ENCODE data around the gene DEFB126.
"Not testable (repeated sequence)": the region's sequence is repeated elsewhere in the genome, so short reads cannot be mapped to it uniquely, and the experiment has no call there.

Gene DEFB126

GRCh38 chr20:142290-142689, at the start of gene DEFB126:
TSS of gene DEFB126 (plus strand) at chr20:142590. CDS start at chr20:142629, 39 bp downstream.
- no peak for DNase-seq

- no peak for DNase-seq
Observed at GRCh38 chr20:93641-94040, 48.7 kb upstream of the DEFB126 start.

GRCh38 chr20:95215-95614, 47.2 kb upstream of the DEFB126 start:
- no peak for DNase-seq

GRCh38 chr20:97691-98090, 44.7 kb upstream of the DEFB126 start:
- not testable (repeated sequence) for DNase-seq

- DNase-seq = no peak
Observed at GRCh38 chr20:101975-102374, 40.4 kb upstream of the DEFB126 start.

GRCh38 chr20:103456-103855, 38.9 kb upstream of the DEFB126 start:
- no peak for DNase-seq

- DNase-seq = no peak
Observed at GRCh38 chr20:112396-112795, 30.0 kb upstream of the DEFB126 start.

GRCh38 chr20:117518-117917, 24.9 kb upstream of the DEFB126 start:
- no peak for DNase-seq

- DNase-seq = not testable (repeated sequence)
Observed at GRCh38 chr20:129786-130323, 12.5 kb upstream of the DEFB126 start.

- DNase-seq = no peak
Observed at GRCh38 chr20:137668-138490, 4.5 kb upstream of the DEFB126 start.

- no peak for DNase-seq
Observed at GRCh38 chr20:145877-146276, 3.5 kb downstream of the DEFB126 start.

GRCh38 chr20:152131-152530, 9.7 kb downstream of the DEFB126 start:
- DNase-seq = no peak

GRCh38 chr20:157154-157553, 14.8 kb downstream of the DEFB126 start, which contains the start of gene DEFB127:
TSS of gene DEFB127 (plus strand) at chr20:157454. CDS start at chr20:157545, 91 bp downstream.
- no peak for DNase-seq

GRCh38 chr20:164618-165017, 22.2 kb downstream of the DEFB126 start:
- no peak for DNase-seq

GRCh38 chr20:168876-169275, 26.5 kb downstream of the DEFB126 start:
- DNase-seq = no peak

- no peak for DNase-seq
Observed at GRCh38 chr20:184288-184687, 41.9 kb downstream of the DEFB126 start.

GRCh38 chr20:187733-188132, 45.3 kb downstream of the DEFB126 start:
- DNase-seq = no peak

GRCh38 chr20:189611-190010, 47.2 kb downstream of the DEFB126 start, which contains the start of gene DEFB128:
TSS of gene DEFB128 (minus strand) at chr20:189711. CDS start at chr20:189623, 88 bp downstream.
- DNase-seq = no peak
